ENCODE measurements around the gene SLC35E3.

SLC35E3 gene

GRCh38 chr12:68771223-68771925 is 25.4 kb downstream of the SLC35E3 start:
- DNase-seq (ENCODE audit: low read depth in 2 of 2): no peak

GRCh38 chr12:68772714-68773113 is 26.7 kb downstream of the SLC35E3 start:
- no peak for DNase-seq (ENCODE audit: low read depth in 2 of 2)

GRCh38 chr12:68773582-68773981 is 27.6 kb downstream of the SLC35E3 start:
- DNase-seq (ENCODE audit: low read depth in 2 of 2): no peak

- no peak for DNase-seq (ENCODE audit: low read depth in 2 of 2)
Observed at GRCh38 chr12:68775121-68775630, 29.2 kb downstream of the SLC35E3 start.

GRCh38 chr12:68776976-68777610 is 31.1 kb downstream of the SLC35E3 start:
- DNase-seq (ENCODE audit: low read depth in 2 of 2): no peak

- DNase-seq (ENCODE audit: low read depth in 2 of 2): no peak
Observed at GRCh38 chr12:68779280-68779679, 33.3 kb downstream of the SLC35E3 start.

GRCh38 chr12:68780731-68781130 is 34.8 kb downstream of the SLC35E3 start:
- DNase-seq (ENCODE audit: low read depth in 2 of 2): no peak

GRCh38 chr12:68781728-68782127 is 35.8 kb downstream of the SLC35E3 start:
- DNase-seq (ENCODE audit: low read depth in 2 of 2): no peak

GRCh38 chr12:68784015-68784414 is 38.0 kb downstream of the SLC35E3 start:
- no peak for DNase-seq (ENCODE audit: low read depth in 2 of 2)

- DNase-seq (ENCODE audit: low read depth in 2 of 2): no peak
Observed at GRCh38 chr12:68785358-68785757, 39.4 kb downstream of the SLC35E3 start.

- no peak for DNase-seq (ENCODE audit: low read depth in 2 of 2)
Observed at GRCh38 chr12:68785823-68786222, 39.8 kb downstream of the SLC35E3 start.

GRCh38 chr12:68786929-68787328 is 41.0 kb downstream of the SLC35E3 start:
- no peak for DNase-seq (ENCODE audit: low read depth in 2 of 2)

- no peak for DNase-seq (ENCODE audit: low read depth in 2 of 2)
Observed at GRCh38 chr12:68788554-68789143, 42.7 kb downstream of the SLC35E3 start.

GRCh38 chr12:68789144-68789878 is 43.3 kb downstream of the SLC35E3 start:
- DNase-seq (ENCODE audit: low read depth in 2 of 2): no peak

GRCh38 chr12:68790081-68790951 is 44.3 kb downstream of the SLC35E3 start:
- DNase-seq (ENCODE audit: low read depth in 2 of 2): no peak

GRCh38 chr12:68790952-68791234 is 44.9 kb downstream of the SLC35E3 start:
- DNase-seq (ENCODE audit: low read depth in 2 of 2): no peak

- no peak for DNase-seq (ENCODE audit: low read depth in 2 of 2)
Observed at GRCh38 chr12:68791897-68792481, 46.0 kb downstream of the SLC35E3 start.

- no peak for DNase-seq (ENCODE audit: low read depth in 2 of 2)
Observed at GRCh38 chr12:68792952-68793351, 47.0 kb downstream of the SLC35E3 start.

- DNase-seq (ENCODE audit: low read depth in 2 of 2): no peak
Observed at GRCh38 chr12:68793436-68793835, 47.5 kb downstream of the SLC35E3 start.

GRCh38 chr12:68793975-68794652 is 48.1 kb downstream of the SLC35E3 start:
- DNase-seq (ENCODE audit: low read depth in 2 of 2): no peak

All from stimulated activated CD4-positive, alpha-beta T cell treated with anti-CD3 and anti-CD28 coated beads, Interleukin-1b, Interleukin-23, amount 100 ng/mL, for 4 hours (primary cell).